GM12874 (cell line): ENCODE data around the gene PTPRE.

Experiments used
- CTCF ChIP-seq: IDR thresholded peaks from 2 replicates; pipeline ENCODE4 v1.5.1; 2011; ENCODE audit warnings: low read depth, mild to moderate bottlenecking, control low read depth, low read length, moderate library complexity; ENCODE audit not compliant: insufficient read depth

The PTPRE gene

GRCh38 chr10:127904311-127905000, 2.4 kb upstream of the PTPRE start:
- TF ChIP-seq CTCF: no peak

GRCh38 chr10:127905001-127905847, 1.7 kb upstream of the PTPRE start:
- TF ChIP-seq CTCF: no peak

- TF ChIP-seq CTCF: no peak
Measured at GRCh38 chr10:127905848-127906261, 1.0 kb upstream of the PTPRE start.

- TF ChIP-seq CTCF: no peak
Measured at GRCh38 chr10:127907411-127908105, 655 bp downstream of the PTPRE start.

GRCh38 chr10:127908106-127908958, 1.4 kb downstream of the PTPRE start:
- TF ChIP-seq CTCF: no peak

GRCh38 chr10:127908959-127909267, 2.0 kb downstream of the PTPRE start:
- no peak for TF ChIP-seq CTCF
